Measurements from ENCODE around the gene FER1L5. TPM values are rescaled to one million over a fixed set of nuclear protein-coding genes. Genes with fewer than 3 reads are reported as not detected.

Gene FER1L5
- total RNA-seq, 1 donor from 2014 or later, result 0.71 TPM

GRCh38 chr2:96726131-96726530 is 83.6 kb downstream of the FER1L5 start:
- ATAC-seq, result no peak
- no peak for DNase-seq (ENCODE audit: low spot score)
- intact Hi-C loops (cut with DNase I), result no loop called here

GRCh38 chr2:96727431-96727830 is 84.9 kb downstream of the FER1L5 start:
- peak; percentile 70 for ATAC-seq
- no peak for DNase-seq (ENCODE audit: low spot score)
- intact Hi-C loops (cut with DNase I), result no loop called here

- ATAC-seq, result peak; percentile 75
- DNase-seq (ENCODE audit: low spot score), result no peak
- intact Hi-C loops (cut with DNase I), result no loop called here
Measured at GRCh38 chr2:96729748-96730147, 87.2 kb downstream of the FER1L5 start.

GRCh38 chr2:96730212-96730611 is 87.6 kb downstream of the FER1L5 start:
- DNase-seq (ENCODE audit: low spot score) (no peak), ATAC-seq (no peak)

GRCh38 chr2:96733931-96734330 is 91.4 kb downstream of the FER1L5 start:
- DNase-seq (ENCODE audit: low spot score) (no peak), ATAC-seq (no peak)
- intact Hi-C loops (cut with DNase I), result no loop called here

More at GRCh38 chr2:96730212-96730611, 87.6 kb downstream of the FER1L5 start:
- intact Hi-C loops (cut with DNase I), result no loop called here

GRCh38 chr2:96734880-96735583 is 92.5 kb downstream of the FER1L5 start:
- ATAC-seq (peak; percentile 56), DNase-seq (ENCODE audit: low spot score) (no peak)
- intact Hi-C loops (cut with DNase I), result no loop called here

- intact Hi-C loops (cut with DNase I), result no loop called here
- DNase-seq (ENCODE audit: low spot score), result no peak
- ATAC-seq, result no peak
Measured at GRCh38 chr2:96737251-96737650, 94.7 kb downstream of the FER1L5 start.

GRCh38 chr2:96737831-96738230 is 95.3 kb downstream of the FER1L5 start:
- DNase-seq (ENCODE audit: low spot score) (no peak), ATAC-seq (no peak)
- intact Hi-C loops (cut with DNase I), result no loop called here

- DNase-seq (ENCODE audit: low spot score) (no peak), ATAC-seq (no peak)
- intact Hi-C loops (cut with DNase I), result no loop called here
Measured at GRCh38 chr2:96739076-96739632, 96.6 kb downstream of the FER1L5 start.

GRCh38 chr2:96739633-96740428 is 97.3 kb downstream of the FER1L5 start, which contains the start of gene LMAN2L:
TSS of gene LMAN2L (minus strand) at chr2:96740064. CDS start at chr2:96740040, 24 bp downstream.
- intact Hi-C loops (cut with DNase I), result no loop called here
- DNase-seq (ENCODE audit: low spot score) (peak; percentile 98), ATAC-seq (peak; percentile 99)

DNA sequence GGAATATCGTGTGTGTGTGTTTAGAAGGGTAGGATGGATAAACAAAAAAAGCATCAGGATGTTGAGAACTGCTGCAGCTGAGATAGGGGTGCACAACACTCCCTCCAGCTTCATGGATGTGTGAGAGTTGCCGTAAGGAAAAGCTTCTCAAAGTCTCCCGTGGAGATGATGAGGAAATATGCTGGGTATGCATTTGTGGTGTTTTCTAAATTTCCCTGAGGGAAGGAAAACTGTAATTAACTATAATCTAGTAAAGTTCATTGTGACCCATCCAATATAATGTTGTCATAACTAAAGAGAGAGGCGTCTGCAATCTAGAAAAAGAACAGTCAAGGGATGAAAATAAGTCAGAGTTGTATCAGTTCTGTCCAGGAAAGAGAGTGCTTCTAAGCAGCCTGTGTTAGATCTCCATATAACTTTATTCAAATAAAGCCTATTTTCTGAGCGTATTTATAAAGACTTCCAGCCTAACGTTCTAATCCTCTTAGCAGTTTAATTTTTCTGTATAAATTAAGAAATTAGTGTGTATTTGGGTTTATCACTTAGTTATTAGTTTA is 104.6 kb downstream of the FER1L5 start:
- intact Hi-C loops (cut with DNase I), result no loop called here
- DNase-seq (ENCODE audit: low spot score), result no peak
- peak; percentile 43 for ATAC-seq

GRCh38 chr2:96751800-96752199 is 109.2 kb downstream of the FER1L5 start:
- intact Hi-C loops (cut with DNase I), result no loop called here

GRCh38 chr2:96753661-96754282 is 111.2 kb downstream of the FER1L5 start:
- intact Hi-C loops (cut with DNase I), result no loop called here
- DNase-seq (ENCODE audit: low spot score) (no peak), ATAC-seq (no peak)

More at GRCh38 chr2:96751800-96752199, 109.2 kb downstream of the FER1L5 start:
- no peak for ATAC-seq
- no peak for DNase-seq (ENCODE audit: low spot score)

DNA sequence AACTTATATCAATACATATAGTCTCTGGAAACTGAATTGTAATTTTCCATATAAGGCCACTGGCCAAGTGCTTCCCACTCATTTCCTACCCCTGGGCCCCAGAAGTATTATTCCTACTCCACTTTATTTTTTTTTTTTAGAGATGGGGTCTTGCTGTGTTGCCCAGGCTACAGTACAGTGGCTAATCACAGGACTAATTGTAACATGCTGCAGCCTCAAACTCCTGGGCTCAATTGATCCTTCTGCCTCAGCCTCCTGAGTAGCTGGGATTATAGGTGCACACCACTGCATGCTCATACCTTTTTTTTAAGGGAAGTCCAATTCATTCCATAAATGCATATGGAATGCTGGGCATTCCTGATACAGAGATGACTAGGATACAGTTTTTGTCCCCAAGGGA is 111.8 kb downstream of the FER1L5 start:
- DNase-seq (ENCODE audit: low spot score) (no peak), ATAC-seq (no peak)
- intact Hi-C loops (cut with DNase I), result no loop called here

Other genes with a start within 250 kb of the FER1L5 start
- gene NEURL3, start 137.4 kb upstream of the FER1L5 start, total RNA-seq, result 0.58 TPM
- gene ARID5A, start 106.0 kb upstream of the FER1L5 start, total RNA-seq, result 44.8 TPM
- gene KANSL3, start 4.5 kb upstream of the FER1L5 start, total RNA-seq, result 59.9 TPM
- 19.3 TPM for gene LMAN2L, start 97.3 kb downstream of the FER1L5 start, total RNA-seq
- gene CNNM4, start 118.1 kb downstream of the FER1L5 start, total RNA-seq, result 13.9 TPM
- 26.4 TPM for gene CNNM3, start 173.5 kb downstream of the FER1L5 start, total RNA-seq
- 8.3 TPM for gene ANKRD23, start 201.3 kb downstream of the FER1L5 start, total RNA-seq
- 15.9 TPM for gene ANKRD39, start 215.3 kb downstream of the FER1L5 start, total RNA-seq
- gene SEMA4C, start 227.3 kb downstream of the FER1L5 start, total RNA-seq, result 136 TPM